Neural cell (in vitro differentiated cells): ENCODE results near the gene DHRS12. TPM values are rescaled to one million over a fixed set of nuclear protein-coding genes. Genes with fewer than 3 reads are reported as not detected.

ENCODE experiments used
- H2AFZ ChIP-seq: fragments of 200-600, 300-800 bp; sonication (generic), shearing (Covaris generic); 2 replicates; pipeline ENCODE4 v1.6.0; 2014; ENCODE audit warnings: low read depth, mild to moderate bottlenecking, antibody characterized with exemption, low read length, moderate library complexity
- H3F3A ChIP-seq: fragments of 200-600 bp; shearing (Covaris generic); 2 replicates; pipeline ENCODE4 v1.6.1; 2016; ENCODE audit warnings: mild to moderate bottlenecking, moderate library complexity, mixed read lengths, antibody characterized with exemption, low read length; ENCODE audit not compliant: insufficient read depth, poor library complexity, severe bottlenecking
- H3K27ac ChIP-seq: fragments of 200-600, 300-800 bp; sonication (generic), shearing (Covaris generic); 2 replicates; pipeline ENCODE4 v1.5.1; 2014; ENCODE audit warnings: mild to moderate bottlenecking, low read length, moderate library complexity
- H3K27me3 ChIP-seq: fragments of 300-800, 200-600 bp; sonication (generic), shearing (Covaris generic); 2 replicates; pipeline ENCODE4 v1.6.0; 2014; ENCODE audit warnings: mild to moderate bottlenecking, low read depth, low read length, moderate library complexity; ENCODE audit not compliant: insufficient read depth
- H3K36me3 ChIP-seq: fragments of 300-800, 200-600 bp; sonication (generic), shearing (Covaris generic); 2 replicates; pipeline ENCODE4 v1.5.1; 2014; ENCODE audit warnings: mild to moderate bottlenecking, antibody characterized with exemption, low read length, moderate library complexity; ENCODE audit not compliant: insufficient read depth
- H3K4me2 ChIP-seq: fragments of 300-800, 200-600 bp; sonication (generic), shearing (Covaris generic); 2 replicates; pipeline ENCODE4 v1.6.0; 2014; ENCODE audit warnings: mild to moderate bottlenecking, low read length
- H3K4me3 ChIP-seq: fragments of 300-800, 200-600 bp; sonication (generic), shearing (Covaris generic); 2 replicates; pipeline ENCODE4 v1.5.1; 2014; ENCODE audit warnings: mild to moderate bottlenecking, low read length, moderate library complexity
- H3K79me2 ChIP-seq: fragments of 200-600 bp; shearing (Covaris generic); replicated peaks from 2 replicates; pipeline ENCODE4 v1.6.0; 2014; ENCODE audit warnings: mild to moderate bottlenecking, low read length, moderate library complexity; ENCODE audit not compliant: insufficient read depth
- H3K9ac ChIP-seq: fragments of 300-800, 200-600 bp; sonication (generic), shearing (Covaris generic); 2 replicates; pipeline ENCODE4 v1.6.1; 2016; ENCODE audit warnings: mild to moderate bottlenecking, low read length, mixed read lengths
- H3K9me2 ChIP-seq: fragments of 200-600 bp; shearing (Covaris generic); 2 replicates; pipeline ENCODE4 v1.6.1; 2016; ENCODE audit warnings: mild to moderate bottlenecking, low read length, mixed read lengths; ENCODE audit not compliant: insufficient read depth
- H3K9me3 ChIP-seq: fragments of 200-600, 300-800 bp; sonication (generic), shearing (Covaris generic); 2 replicates; pipeline ENCODE4 v1.6.1; 2016; ENCODE audit warnings: mild to moderate bottlenecking, mixed run types, low read length, moderate library complexity, mixed read lengths
- H4K20me1 ChIP-seq: fragments of 200-600 bp; shearing (Covaris generic); 2 replicates; pipeline ENCODE4 v1.6.1; 2016; ENCODE audit warnings: mild to moderate bottlenecking, mixed run types; ENCODE audit not compliant: insufficient read depth
- EP300 ChIP-seq: fragments of 450-650 bp; conservative IDR thresholded peaks from 2 replicates; pipeline ENCODE4 v1.6.1; 2014; ENCODE audit warnings: antibody characterized with exemption, mild to moderate bottlenecking, moderate library complexity; ENCODE audit not compliant: poor library complexity, severe bottlenecking
- EZH2 ChIP-seq: fragments of 200-600, 300-800 bp; shearing (Covaris generic), sonication (generic); IDR thresholded peaks from 2 replicates; pipeline ENCODE4 v1.6.1; 2014; ENCODE audit warnings: antibody characterized with exemption, low read length, borderline replicate concordance, mild to moderate bottlenecking; ENCODE audit not compliant: insufficient read depth, poor library complexity, severe bottlenecking
- MXI1 ChIP-seq: fragments of 450-650 bp; conservative IDR thresholded peaks from 2 replicates; pipeline ENCODE4 v1.6.1; 2014; ENCODE audit warnings: antibody characterized with exemption, mild to moderate bottlenecking; ENCODE audit not compliant: poor library complexity, severe bottlenecking
- POLR2AphosphoS5 ChIP-seq: IDR thresholded peaks from 2 replicates; pipeline ENCODE4 v1.6.1; 2012
- RAD21 ChIP-seq: fragments of 450-650 bp; conservative IDR thresholded peaks from 2 replicates; pipeline ENCODE4 v1.6.1; 2014; ENCODE audit warnings: antibody characterized with exemption, mild to moderate bottlenecking, moderate library complexity
- SMC3 ChIP-seq: fragments of 450-650 bp; conservative IDR thresholded peaks from 2 replicates; pipeline ENCODE4 v1.6.1; 2014; ENCODE audit warnings: antibody characterized with exemption, mild to moderate bottlenecking, moderate library complexity; ENCODE audit not compliant: poor library complexity
- TAF1 ChIP-seq: IDR thresholded peaks from 2 replicates; pipeline ENCODE4 v1.6.1; 2012; ENCODE audit warnings: low read depth
- polyA plus RNA-seq: library from polyadenylated mRNA; depleted of rRNA; stranded (reverse); fragments of >200 nt; gene quantifications from 2 replicates; pipeline ENCODE4 v1.2.3, GENCODE V29; 2014
- TF ChIP-seq, protein P1 (sequence below): IDR thresholded peaks from 2 replicates; pipeline ENCODE4 v1.6.1; 2012; ENCODE audit warnings: borderline replicate concordance
- TF ChIP-seq, protein P2 (sequence below): fragments of 450-650 bp; IDR thresholded peaks from 2 replicates; pipeline ENCODE4 v1.5.1; 2014; ENCODE audit warnings: antibody characterized with exemption, mild to moderate bottlenecking, moderate library complexity; ENCODE audit not compliant: poor library complexity, severe bottlenecking

The DHRS12 gene
- polyA plus RNA-seq, 1 donor from 2014 or later: 4.4 TPM

DNA sequence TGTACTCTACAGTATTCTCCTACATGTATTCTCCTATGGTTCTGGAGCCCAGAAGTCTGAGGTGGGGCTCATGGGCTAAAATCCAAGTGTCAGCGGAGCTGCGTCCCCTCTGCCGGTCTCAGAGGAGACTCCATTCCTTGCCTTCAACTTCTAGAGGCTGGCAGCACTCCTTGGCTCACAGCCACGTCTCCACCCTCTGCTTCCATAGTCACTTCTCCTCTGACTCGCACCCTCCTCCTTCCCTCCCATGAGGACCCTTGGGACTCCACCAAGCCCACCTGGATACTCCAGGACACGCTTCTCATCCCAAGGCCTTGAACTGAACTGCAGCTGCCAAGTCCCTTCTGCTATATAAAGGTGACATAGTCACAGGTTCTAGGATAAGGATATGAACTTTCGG is 27.8 kb downstream of the DHRS12 start:
- no peak overlapping the region for H3K4me2 ChIP-seq
- H4K20me1 ChIP-seq: no peaks in the 10 kb centered on the region
- no peaks in the 10 kb centered on the region for H3K9me2 ChIP-seq
- no peaks in the 10 kb centered on the region for H3K36me3 ChIP-seq
- H3K27me3 ChIP-seq: no peaks in the 10 kb centered on the region
- no peaks in the 10 kb centered on the region for H3F3A ChIP-seq
- H3K9me3 ChIP-seq: no peaks in the 10 kb centered on the region
- no peak overlapping the region for H3K4me3 ChIP-seq
- no peak for TF ChIP-seq TAF1
- TF ChIP-seq, protein P1, sequence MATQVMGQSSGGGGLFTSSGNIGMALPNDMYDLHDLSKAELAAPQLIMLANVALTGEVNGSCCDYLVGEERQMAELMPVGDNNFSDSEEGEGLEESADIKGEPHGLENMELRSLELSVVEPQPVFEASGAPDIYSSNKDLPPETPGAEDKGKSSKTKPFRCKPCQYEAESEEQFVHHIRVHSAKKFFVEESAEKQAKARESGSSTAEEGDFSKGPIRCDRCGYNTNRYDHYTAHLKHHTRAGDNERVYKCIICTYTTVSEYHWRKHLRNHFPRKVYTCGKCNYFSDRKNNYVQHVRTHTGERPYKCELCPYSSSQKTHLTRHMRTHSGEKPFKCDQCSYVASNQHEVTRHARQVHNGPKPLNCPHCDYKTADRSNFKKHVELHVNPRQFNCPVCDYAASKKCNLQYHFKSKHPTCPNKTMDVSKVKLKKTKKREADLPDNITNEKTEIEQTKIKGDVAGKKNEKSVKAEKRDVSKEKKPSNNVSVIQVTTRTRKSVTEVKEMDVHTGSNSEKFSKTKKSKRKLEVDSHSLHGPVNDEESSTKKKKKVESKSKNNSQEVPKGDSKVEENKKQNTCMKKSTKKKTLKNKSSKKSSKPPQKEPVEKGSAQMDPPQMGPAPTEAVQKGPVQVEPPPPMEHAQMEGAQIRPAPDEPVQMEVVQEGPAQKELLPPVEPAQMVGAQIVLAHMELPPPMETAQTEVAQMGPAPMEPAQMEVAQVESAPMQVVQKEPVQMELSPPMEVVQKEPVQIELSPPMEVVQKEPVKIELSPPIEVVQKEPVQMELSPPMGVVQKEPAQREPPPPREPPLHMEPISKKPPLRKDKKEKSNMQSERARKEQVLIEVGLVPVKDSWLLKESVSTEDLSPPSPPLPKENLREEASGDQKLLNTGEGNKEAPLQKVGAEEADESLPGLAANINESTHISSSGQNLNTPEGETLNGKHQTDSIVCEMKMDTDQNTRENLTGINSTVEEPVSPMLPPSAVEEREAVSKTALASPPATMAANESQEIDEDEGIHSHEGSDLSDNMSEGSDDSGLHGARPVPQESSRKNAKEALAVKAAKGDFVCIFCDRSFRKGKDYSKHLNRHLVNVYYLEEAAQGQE: no peak
- TF ChIP-seq, protein P2, sequence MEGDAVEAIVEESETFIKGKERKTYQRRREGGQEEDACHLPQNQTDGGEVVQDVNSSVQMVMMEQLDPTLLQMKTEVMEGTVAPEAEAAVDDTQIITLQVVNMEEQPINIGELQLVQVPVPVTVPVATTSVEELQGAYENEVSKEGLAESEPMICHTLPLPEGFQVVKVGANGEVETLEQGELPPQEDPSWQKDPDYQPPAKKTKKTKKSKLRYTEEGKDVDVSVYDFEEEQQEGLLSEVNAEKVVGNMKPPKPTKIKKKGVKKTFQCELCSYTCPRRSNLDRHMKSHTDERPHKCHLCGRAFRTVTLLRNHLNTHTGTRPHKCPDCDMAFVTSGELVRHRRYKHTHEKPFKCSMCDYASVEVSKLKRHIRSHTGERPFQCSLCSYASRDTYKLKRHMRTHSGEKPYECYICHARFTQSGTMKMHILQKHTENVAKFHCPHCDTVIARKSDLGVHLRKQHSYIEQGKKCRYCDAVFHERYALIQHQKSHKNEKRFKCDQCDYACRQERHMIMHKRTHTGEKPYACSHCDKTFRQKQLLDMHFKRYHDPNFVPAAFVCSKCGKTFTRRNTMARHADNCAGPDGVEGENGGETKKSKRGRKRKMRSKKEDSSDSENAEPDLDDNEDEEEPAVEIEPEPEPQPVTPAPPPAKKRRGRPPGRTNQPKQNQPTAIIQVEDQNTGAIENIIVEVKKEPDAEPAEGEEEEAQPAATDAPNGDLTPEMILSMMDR: no peak
- TF ChIP-seq EZH2: no peak
- TF ChIP-seq SMC3: no peak
- no peak for TF ChIP-seq MXI1
- TF ChIP-seq RAD21: no peak
- no peak for TF ChIP-seq EP300
- no peak for TF ChIP-seq POLR2AphosphoS5
- no peak overlapping the region for H2AFZ ChIP-seq
- no peaks in the 10 kb centered on the region for H3K79me2 ChIP-seq
- no peak overlapping the region for H3K9ac ChIP-seq
- H3K27ac ChIP-seq: no peak overlapping the region

DNA sequence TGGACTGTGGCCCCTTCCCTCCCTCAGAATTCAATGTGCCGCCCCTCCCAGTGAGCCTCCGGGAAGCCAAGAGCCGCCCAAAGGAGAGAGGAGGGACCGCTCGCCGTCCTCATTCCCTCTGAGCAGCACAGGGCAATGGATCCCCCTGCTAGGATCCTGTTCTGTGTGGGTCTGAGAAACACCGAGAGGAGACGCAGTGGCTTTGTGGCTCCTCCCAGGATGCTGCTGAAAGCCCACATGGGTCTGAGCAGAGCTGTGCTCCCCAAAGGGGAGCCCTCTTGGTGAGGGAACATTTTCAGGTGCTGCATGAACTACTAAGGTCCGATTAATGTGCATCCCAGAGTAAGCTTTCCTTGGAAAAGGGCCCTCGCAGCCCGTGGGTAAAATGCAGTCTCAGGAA is 30.4 kb downstream of the DHRS12 start:
- Histone ChIP-seq H3K9ac (no peak overlapping the region), H3K4me3 (no peak overlapping the region), H3K27ac (no peak overlapping the region)

More for the DNA sequence above, 30.4 kb downstream of the DHRS12 start:
- Histone ChIP-seq H3K79me2 (no peaks in the 10 kb centered on the region), H3K9me3 (no peaks in the 10 kb centered on the region), H3K27me3 (no peaks in the 10 kb centered on the region), H2AFZ (no peak overlapping the region), H3K4me2 (no peak overlapping the region), H3F3A (no peaks in the 10 kb centered on the region), H3K9me2 (no peaks in the 10 kb centered on the region), H4K20me1 (no peaks in the 10 kb centered on the region), H3K36me3 (no peaks in the 10 kb centered on the region)
- TF ChIP-seq SMC3 (no peak), MXI1 (no peak), POLR2AphosphoS5 (no peak), RAD21 (no peak), TAF1 (no peak), EZH2 (no peak), EP300 (no peak)
- TF ChIP-seq, protein P1: no peak
- TF ChIP-seq, protein P2: no peak
